ENCODE results near the gene EEA1.

Gene EEA1

GRCh38 chr12:92933606-92934005 lies 4.5 kb upstream of the EEA1 start:
- no peak for DNase-seq

GRCh38 chr12:92930421-92930820 lies 1.3 kb upstream of the EEA1 start:
- DNase-seq: no peak

- no peak for DNase-seq
Measured at GRCh38 chr12:92929983-92930382, 888 bp upstream of the EEA1 start.

GRCh38 chr12:92928421-92928961 lies 604 bp downstream of the EEA1 start:
- peak; percentile 71 to 78 for DNase-seq

DNA sequence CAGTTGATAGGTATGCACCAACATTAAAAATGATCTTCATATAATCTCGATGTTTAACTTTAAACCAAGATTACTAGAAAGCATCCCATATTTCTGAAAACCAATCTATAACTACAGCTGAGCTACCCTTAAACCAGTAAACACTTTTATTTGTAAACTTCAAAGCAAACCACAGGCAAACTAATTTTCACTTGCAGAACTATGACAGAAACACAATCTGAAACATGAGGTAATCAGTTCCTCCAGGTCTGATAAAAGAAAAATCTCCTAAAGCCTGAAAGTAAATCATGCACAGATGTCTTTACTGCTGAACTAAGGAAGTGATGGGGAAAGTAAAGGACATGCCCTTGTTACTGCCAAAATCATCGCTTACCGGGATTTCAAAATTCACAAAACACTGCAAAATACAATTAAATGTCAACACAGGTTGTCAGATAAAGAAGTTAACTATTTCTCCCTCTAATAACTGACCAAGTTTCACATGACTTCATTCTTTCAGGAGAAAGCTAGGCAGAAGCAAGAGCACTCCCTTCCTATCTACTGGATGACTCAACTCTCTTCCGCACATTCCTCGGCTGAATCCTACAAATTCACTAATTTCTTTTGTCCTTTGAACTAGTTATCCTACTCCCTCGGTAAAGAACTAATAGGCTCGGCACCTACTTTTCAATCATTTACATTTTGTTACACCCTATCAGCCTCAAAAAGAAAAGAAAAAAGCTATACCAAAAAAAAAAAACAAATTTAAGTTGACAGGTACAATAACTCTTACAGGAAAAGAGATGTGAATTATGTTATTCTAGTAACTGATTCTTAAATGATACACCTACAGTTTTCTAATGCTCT lies 1.4 kb downstream of the EEA1 start:
- no peak for DNase-seq

DNA sequence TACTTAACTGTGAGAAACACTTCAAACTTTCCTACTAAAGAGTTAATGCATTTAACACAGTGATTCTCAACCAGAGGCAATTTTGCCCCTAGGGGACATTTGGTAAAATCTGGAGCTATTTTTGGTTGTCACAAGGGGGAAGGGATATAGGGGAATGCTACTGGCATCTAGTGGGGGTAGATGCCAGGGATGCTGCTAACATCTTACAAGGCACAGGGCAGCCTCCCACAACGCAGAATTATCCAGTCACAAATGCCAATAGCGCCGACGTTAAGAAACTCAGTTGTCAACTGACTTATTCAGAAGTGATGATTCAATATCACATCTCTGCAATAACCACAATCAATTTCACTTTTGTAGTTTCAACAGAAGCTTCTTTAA lies 2.0 kb downstream of the EEA1 start:
- peak; percentile 60 to 69 for DNase-seq

DNA sequence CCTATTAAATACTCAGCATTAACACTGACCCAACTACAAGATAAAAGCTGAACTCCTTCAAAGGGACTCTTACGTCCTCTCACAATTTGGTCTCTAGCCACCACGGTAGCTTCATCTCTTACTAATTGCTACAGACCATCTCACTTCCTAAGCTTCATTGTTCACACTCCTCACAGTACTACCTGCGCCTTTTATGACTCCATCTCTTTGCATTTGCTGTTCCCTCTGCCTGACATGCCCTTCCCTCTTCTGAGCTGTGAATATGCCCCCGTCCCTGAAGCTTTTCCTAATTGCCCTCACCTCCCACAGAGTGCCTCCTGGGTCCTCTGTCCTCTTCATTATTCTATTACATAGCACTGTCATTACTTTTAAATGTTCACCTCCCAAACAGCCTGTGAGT lies 2.5 kb downstream of the EEA1 start:
- DNase-seq: no peak

GRCh38 chr12:92921877-92922276 lies 7.2 kb downstream of the EEA1 start:
- DNase-seq: no peak

DNA sequence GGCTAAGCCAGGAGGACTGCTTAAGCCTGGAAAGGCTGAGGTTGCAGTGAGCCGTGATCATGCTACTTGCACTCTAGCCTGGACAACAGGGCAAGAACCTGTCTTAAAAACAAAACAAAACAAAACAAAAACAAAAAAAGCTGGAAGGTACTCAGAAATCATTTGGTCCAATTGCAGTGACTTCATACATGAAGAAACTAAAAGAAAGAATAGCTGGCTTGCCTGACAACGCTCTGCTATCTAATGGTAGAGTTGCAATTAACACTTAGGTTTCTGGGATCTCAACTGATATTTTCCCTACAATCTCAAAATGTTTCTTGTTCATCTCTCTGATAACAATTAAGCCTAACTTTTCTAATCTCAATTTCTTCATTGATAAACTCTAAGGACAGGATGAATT lies 13.7 kb downstream of the EEA1 start:
- DNase-seq: no peak

DNA sequence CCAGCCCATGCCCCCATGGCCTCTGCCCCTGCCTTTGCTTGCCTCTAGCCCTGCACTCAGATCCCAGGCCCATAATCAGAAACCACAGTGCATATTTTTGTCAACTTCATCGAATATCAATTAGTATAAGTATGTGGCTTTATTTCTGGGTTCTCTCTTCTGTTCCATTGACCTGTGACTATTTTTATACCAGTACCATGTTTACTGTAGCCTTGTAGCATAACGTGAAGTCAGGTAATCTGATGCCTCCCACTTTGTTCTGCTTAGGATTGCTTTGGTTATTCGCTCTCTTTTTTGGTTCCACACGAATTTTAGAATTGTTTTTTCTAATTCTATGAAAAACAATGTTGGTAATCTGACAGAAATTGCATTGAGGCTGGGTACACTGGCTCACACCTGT lies 14.9 kb downstream of the EEA1 start:
- DNase-seq: no peak

- DNase-seq: no peak
Measured at GRCh38 chr12:92912672-92913071, 16.4 kb downstream of the EEA1 start.

- no peak for DNase-seq
Measured at GRCh38 chr12:92912052-92912451, 17.0 kb downstream of the EEA1 start.

GRCh38 chr12:92911339-92911738 lies 17.8 kb downstream of the EEA1 start:
- DNase-seq: no peak

GRCh38 chr12:92908108-92908507 lies 21.0 kb downstream of the EEA1 start:
- no peak for DNase-seq

- DNase-seq: no peak
Measured at GRCh38 chr12:92905811-92906554, 23.1 kb downstream of the EEA1 start.

- DNase-seq: no peak
Measured at GRCh38 chr12:92905258-92905810, 23.8 kb downstream of the EEA1 start.

- no peak for DNase-seq
Measured at GRCh38 chr12:92900941-92901340, 28.2 kb downstream of the EEA1 start.

- DNase-seq: no peak
Measured at GRCh38 chr12:92899386-92900001, 29.6 kb downstream of the EEA1 start.

GRCh38 chr12:92898755-92899154 lies 30.3 kb downstream of the EEA1 start:
- DNase-seq: no peak

- no peak for DNase-seq
Measured at GRCh38 chr12:92897844-92898243, 31.3 kb downstream of the EEA1 start.

DNA sequence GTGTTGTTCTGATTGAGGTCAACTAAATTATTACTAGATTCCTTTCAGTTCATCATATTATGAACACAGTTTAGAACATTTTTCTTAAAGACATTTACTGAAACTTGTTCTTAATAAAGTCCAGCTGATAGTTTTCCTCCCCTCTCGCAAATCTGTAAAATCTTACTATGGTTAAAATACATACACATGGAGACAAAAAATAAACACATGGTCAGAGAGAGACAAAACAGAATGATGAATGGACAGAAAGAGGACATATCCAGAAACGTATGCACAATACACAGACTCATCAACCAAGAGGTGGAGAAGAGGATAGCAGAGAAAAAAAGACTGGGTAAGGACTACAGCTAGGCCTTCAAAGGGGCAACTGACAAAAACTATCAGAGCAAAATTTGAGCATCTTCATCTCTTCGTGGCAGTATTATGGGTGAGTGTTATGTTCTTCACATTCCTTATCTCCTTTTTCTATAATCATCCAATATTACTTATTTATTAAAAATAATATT lies 38.4 kb downstream of the EEA1 start:
- DNase-seq: no peak

DNA sequence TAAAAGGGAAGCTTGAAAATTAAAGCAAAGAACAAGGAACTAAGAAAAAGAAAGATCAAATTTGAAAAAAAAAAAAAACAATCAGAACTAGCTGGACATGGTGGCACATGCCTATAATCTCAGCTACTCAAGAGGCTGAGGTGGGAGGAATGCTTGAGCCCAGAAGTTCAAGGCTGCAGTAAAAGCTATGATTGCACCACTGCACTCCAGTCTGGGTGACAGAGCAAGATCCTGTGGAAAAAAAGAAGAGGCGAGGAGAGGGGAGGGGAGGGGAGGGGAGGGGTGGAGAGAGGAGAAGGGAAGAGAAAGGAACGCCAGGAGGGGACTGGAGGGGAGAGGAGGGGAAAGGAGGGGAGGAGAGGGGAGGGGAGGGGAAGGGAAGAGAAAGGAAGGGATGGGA lies 43.0 kb downstream of the EEA1 start:
- no peak for DNase-seq

DNA sequence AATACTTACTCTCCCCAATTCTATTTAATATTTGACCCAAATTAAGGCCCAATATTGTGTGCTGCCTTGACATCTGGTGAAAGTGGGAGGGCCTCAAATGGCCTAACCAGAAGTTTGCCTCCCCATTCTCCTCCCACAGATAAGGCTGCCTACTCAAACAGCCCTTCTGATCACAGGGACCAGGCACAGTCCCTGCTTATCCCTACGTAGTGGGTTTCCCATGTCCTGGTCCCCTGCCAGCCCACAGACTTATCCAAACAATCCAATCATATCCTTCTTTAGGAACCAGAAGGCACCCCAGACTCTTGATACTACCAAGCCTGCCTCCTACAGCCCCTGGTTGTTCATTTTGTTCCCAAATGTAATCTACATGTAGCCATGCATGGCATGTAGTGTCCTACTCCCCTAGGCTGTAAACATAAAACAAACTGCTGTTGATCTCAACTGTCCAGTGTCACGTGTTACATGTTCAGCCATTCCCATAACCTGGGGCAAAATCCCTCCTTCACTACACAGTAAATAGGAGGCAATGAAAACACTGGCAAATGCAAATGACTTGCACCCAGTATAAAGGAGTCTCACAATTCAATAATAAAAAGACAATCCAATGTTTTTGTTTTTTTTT lies 49.3 kb downstream of the EEA1 start:
- no peak for DNase-seq
